Gastrocnemius medialis (tissue), 4 donors: Measurements from ENCODE around the gene MAPK4.

Source experiments
- CTCF ChIP-seq, 5 experiments: fragments of 450-650 bp in 3 of 5; fragments of 200-600 bp in 2 of 5; sonication (generic) in 2 of 5; IDR thresholded peaks in 4 of 5; conservative IDR thresholded peaks in 1 of 5; 1 replicate in 4 of 5; 2 replicates in 1 of 5; pipeline ENCODE4 v1.5.1; 2016 to 2019; ENCODE audit warnings: antibody characterized with exemption in 5 of 5, mild to moderate bottlenecking in 3 of 5, moderate library complexity in 3 of 5
- POLR2A ChIP-seq, 2 donors: fragments of 450-650 bp; IDR thresholded peaks; one replicate each; pipeline ENCODE4 v1.6.1; 2017; ENCODE audit warnings: antibody characterized with exemption in 2 of 2, mild to moderate bottlenecking in 2 of 2, moderate library complexity in 2 of 2

DNA sequence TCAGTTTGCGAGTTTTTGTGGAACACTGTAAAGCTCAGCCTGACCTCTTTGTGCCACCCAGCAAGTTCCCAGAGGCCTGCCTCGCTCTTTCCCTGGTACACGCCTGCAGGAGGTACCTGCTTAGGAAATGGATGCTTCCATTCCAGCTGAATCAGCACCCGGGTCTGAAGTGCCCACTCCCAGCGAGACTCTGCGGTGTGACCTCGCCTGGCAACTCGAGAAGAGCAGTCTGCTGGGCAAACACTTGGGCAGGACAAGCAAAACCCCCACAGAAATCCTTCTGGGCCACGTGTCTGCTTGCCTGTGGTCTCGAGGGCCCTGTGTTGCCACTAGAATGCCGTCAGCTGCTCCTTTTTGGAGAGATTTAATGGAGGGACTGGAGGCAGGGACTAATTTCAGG, 127.6 kb downstream of the MAPK4 start:
- TF ChIP-seq POLR2A (IDR thresholded peaks at IDR 0.05) = no peak
- no peak for TF ChIP-seq CTCF (IDR thresholded peaks at IDR 0.05 in 4 of 5, conservative IDR thresholded peaks at IDR 0.05 in 1 of 5)
